HG02610 (cell line): Measurements from ENCODE around the gene B4GALNT3.

Experiments
- ATAC-seq: cut with Tn5 transposase; IDR thresholded peaks from one replicate; pipeline ENCODE4 v1.9.1; 2021; ENCODE audit warnings: mild to moderate bottlenecking, moderate library complexity; ENCODE audit not compliant: unreplicated experiment

Gene B4GALNT3

DNA sequence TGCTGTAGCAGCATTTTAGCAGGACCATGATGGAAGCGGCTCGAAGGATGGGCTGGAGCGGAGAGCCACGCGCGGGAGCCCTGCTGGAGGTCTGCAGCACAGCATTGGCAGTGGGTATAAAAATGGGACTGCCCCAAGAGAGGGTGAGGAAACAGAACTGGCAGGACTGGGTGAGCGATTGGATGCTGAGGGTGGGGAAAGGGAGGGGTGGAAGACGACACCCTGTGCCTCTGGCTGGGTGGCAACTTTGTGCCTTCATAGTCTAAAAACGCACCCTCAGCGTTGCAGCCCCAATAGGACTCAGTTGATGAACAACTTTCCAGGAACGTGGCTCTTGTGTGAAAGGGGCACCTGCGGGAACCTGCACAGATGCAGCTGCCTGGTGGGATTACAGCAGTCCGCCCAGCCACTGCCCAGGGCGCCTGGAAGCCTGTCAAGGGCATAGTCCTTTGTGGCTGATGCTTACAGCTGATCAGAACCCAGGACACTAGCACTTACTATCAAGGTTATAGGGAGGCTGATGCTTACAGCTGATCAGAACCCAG lies 130.5 kb downstream of the B4GALNT3 start:
- ATAC-seq = no peak

- ATAC-seq = no peak
These were observed 131.7 kb downstream of the B4GALNT3 start for GRCh38 chr12:591167-592023.

DNA sequence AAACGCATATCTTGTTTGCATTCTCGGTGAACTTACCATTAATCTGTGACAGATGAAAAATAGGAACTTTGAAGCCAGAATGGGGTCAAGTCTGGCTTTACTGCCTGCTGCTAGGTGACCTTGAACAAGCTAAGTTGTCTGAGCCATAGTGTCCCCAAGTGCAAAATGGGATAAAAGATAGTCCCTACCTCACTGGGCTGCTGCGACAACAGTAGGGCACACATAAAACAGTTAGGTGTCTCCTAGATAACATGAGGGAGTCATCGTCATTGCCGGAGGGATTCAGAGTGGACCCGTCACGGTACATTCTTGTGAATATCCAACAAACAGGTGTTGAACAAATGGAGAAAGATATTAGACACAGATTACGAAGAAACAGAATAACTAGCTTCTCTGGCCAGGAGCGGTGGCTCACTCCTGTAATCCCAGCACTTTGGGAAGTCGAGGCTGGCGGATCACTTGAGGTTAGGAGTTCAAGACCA lies 132.3 kb downstream of the B4GALNT3 start:
- ATAC-seq = no peak

- ATAC-seq = no peak
These were observed 133.9 kb downstream of the B4GALNT3 start for GRCh38 chr12:593396-594270.

DNA sequence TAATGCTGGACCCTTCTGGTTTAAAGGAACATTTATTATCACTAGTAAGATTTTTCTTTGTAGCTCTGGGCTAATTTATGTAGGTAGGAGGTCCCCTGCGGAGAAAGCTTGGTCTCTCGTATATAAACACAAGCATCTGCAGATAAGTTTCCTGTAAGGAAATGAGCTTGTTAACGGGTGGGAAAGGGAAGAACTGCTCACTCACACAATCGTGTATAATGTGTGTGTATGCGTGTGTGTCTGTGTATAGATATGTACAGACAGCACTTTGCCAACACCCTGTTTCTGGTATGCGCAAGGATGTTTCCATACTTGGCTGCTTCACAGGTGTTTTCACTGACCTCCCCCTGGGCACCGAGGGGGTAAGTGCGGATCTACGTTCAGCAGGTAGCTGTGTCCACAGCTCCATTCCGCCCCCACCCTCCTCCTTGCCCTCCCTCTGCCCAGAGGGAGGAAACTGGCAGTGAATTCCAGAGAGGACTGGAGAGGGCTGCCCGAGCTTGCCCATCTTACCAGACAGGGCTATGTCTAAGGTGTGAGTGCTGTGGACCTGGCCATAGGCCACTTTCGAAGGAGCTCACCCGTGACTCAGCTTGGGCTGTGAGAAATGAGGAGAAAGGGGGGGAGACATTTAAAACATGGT lies 138.3 kb downstream of the B4GALNT3 start:
- ATAC-seq = no peak

DNA sequence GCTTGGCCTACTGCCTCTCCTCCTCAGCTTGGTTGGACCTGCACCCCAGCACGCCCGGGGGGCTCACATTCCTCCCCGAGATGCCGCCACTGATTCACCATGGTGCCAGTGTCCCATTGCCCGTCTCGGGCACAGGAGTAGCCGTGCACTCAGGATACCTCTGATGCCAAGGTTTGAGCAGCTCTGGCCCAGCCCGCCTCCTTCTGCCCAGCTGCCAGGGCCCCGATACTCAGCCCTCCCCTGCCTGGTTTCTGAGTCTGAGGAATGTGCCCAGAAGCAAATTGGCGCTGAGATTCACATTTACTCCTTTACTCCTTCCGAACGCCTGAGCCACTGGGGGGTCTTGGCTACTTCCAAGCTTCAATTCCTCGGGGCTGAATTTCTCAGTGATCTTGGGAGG lies 140.0 kb downstream of the B4GALNT3 start:
- ATAC-seq = no peak

DNA sequence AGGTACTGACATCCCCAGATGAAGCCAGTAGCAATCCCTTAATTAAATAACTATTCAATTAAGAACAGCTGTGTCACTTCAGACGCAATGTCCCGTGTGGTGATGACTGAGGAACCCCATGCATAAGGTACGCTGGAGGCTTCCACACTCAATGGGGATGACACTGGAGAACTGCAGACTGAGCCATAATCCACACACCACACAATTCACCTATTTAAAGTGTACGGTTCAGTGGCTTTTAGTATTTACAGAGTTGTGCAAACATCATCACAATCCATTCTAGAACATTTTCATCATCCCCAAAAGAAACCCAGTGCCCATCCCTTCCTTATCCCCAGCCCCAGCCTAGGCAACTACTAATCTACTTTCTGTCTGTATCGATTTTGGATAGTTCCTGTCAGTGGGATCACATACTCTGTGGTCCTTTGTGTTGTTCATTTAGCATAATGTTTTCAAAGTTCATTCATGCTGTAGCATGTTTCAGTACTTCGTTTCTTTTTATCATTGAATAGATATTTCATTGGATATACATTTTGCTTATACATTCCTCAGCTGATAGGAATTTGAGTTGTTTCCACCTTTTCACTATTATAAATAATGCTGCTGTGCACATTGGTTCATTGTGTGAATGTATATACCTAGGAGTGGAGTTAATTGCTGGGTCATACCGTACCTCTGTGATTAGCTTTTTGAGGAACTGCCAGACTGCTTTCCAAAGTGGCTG lies 142.4 kb downstream of the B4GALNT3 start:
- no peak for ATAC-seq

DNA sequence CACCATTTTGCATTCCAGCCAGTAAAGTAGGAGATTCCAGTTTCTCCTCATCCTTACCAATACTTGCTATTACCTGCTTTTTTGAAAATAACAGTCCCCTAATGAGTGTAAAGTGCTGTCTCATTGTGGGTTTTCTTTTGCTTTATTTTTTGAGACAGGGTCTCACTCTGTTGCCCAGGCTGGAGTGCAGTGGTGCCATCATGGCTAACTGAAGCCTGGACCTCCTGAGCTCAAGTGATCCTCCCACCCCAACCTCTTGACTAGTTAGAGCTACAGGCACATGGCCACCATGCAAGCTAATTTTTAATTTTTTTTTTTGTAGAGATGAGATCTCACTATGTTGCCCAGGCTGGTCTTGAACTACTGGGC lies 142.9 kb downstream of the B4GALNT3 start:
- no peak for ATAC-seq

- no peak for ATAC-seq
These were observed 145.2 kb downstream of the B4GALNT3 start for GRCh38 chr12:604956-605355.

DNA sequence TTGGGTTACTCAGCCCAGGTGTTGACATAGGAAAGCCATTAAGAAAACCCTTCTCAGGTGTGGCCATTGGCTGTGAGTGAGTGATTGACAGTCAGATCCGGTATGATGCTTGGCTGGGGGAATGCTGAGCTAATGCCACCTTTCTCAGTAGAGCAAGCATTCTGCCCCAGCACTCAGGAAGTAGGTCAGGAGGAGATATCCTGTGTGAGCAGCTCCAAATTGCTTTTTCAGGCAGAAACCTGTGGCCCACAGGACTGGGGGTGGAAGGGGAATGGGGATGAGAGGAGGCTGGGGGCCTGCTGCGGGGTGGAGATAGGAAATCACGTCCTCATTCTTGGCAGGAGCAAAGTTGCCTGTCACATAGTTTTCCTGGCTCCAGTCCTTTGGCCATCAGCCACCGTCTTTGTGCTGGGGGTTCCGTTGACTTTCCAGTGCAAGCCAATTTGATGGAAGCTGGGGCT lies 147.8 kb downstream of the B4GALNT3 start:
- no peak for ATAC-seq

GRCh38 chr12:608413-608812 lies 148.7 kb downstream of the B4GALNT3 start:
- ATAC-seq = no peak

- ATAC-seq = no peak
These were observed 149.2 kb downstream of the B4GALNT3 start for GRCh38 chr12:608921-609320.

DNA sequence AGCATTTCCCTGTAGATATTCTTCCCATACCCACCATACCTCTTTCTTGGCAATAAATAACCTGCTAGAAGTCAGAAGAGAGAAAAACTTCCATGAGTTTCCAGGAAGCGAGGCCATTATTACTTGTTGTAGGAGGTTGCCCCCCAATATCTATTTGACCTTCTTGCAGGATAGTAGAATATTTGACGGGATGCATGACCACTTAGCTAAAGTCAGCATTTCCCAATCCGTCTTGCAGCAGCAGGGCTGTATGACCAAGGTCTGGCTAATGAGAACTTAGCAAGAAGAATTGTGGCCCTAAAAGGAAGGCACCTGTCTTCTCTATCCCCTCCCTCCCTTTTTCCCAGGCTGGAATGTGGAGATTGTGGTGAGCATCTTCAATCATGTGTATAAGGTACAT lies 152.0 kb downstream of the B4GALNT3 start:
- ATAC-seq = no peak

DNA sequence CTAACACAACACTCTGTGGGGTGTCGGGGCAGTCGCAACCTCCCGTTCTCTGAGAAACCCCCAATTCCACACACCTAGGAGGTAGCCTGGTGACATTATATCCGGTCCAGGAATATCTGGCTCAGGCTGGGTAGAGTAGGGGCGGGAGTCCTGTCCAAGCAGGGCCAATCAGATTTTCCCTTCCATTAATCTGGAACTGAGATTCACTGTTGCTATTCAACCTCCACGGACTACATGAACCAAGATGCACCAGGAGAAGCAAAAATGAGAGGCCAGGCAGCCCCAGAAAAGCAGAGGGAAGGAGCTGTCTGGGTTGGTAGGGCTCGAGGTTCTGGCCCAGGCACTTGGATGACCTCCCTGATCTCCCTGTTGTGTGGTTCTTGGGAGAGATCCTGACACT lies 152.6 kb downstream of the B4GALNT3 start:
- no peak for ATAC-seq

- no peak for ATAC-seq
These were observed 153.1 kb downstream of the B4GALNT3 start for GRCh38 chr12:612886-613285.
